OCI-M2 (cell line): ENCODE data around the gene TOX3.

Experiments used
- DNase-seq: peaks from one replicate; lab custom pipeline; 2025; ENCODE audit not compliant: unreplicated experiment; lab: John Stamatoyannopoulos, UW

The TOX3 gene

GRCh38 chr16:52494621-52495020 is 52.3 kb downstream of the TOX3 start:
- DNase-seq: no peak

GRCh38 chr16:52494145-52494544 is 52.8 kb downstream of the TOX3 start:
- no peak for DNase-seq

GRCh38 chr16:52492789-52493357 is 54.1 kb downstream of the TOX3 start:
- no peak for DNase-seq

- DNase-seq: no peak
Observed at GRCh38 chr16:52491216-52491615, 55.7 kb downstream of the TOX3 start.

- DNase-seq: no peak
Observed at GRCh38 chr16:52489894-52490293, 57.0 kb downstream of the TOX3 start.

- DNase-seq: no peak
Observed at GRCh38 chr16:52488837-52489289, 58.1 kb downstream of the TOX3 start.

GRCh38 chr16:52487849-52488457 is 59.0 kb downstream of the TOX3 start:
- no peak for DNase-seq

- no peak for DNase-seq
Observed at GRCh38 chr16:52480237-52480636, 66.7 kb downstream of the TOX3 start.

- DNase-seq: no peak
Observed at GRCh38 chr16:52476111-52476510, 70.8 kb downstream of the TOX3 start.

- no peak for DNase-seq
Observed at GRCh38 chr16:52474679-52475078, 72.3 kb downstream of the TOX3 start.

GRCh38 chr16:52473096-52473495 is 73.8 kb downstream of the TOX3 start:
- no peak for DNase-seq

GRCh38 chr16:52471650-52472370 is 75.1 kb downstream of the TOX3 start:
- DNase-seq: no peak

GRCh38 chr16:52470585-52470984 is 76.4 kb downstream of the TOX3 start:
- no peak for DNase-seq

- DNase-seq: no peak
Observed at GRCh38 chr16:52469775-52470174, 77.2 kb downstream of the TOX3 start.

- DNase-seq: no peak
Observed at GRCh38 chr16:52469091-52469490, 77.9 kb downstream of the TOX3 start.

GRCh38 chr16:52467753-52468152 is 79.2 kb downstream of the TOX3 start:
- DNase-seq: no peak

GRCh38 chr16:52466994-52467393 is 79.9 kb downstream of the TOX3 start:
- no peak for DNase-seq

GRCh38 chr16:52465711-52466267 is 81.2 kb downstream of the TOX3 start:
- DNase-seq: no peak

- DNase-seq: no peak
Observed at GRCh38 chr16:52463904-52464303, 83.0 kb downstream of the TOX3 start.

- DNase-seq: no peak
Observed at GRCh38 chr16:52462816-52463215, 84.1 kb downstream of the TOX3 start.

- no peak for DNase-seq
Observed at GRCh38 chr16:52460639-52461178, 86.2 kb downstream of the TOX3 start.

- DNase-seq: no peak
Observed at GRCh38 chr16:52456368-52456767, 90.6 kb downstream of the TOX3 start.
